ENCODE measurements around the gene IGFBP6. TPM values are rescaled to one million over a fixed set of nuclear protein-coding genes. Genes with fewer than 3 reads are reported as not detected.
A peak's percentile ranks its signal among the peaks of the same experiment; 100 is the strongest.

IGFBP6 gene
- total RNA-seq, 1 experiment from 2014 or later, result 7.3 TPM

- no peak for DNase-seq (ENCODE audit: low spot score)
- intact Hi-C loops (cut with micrococcal nuclease; ENCODE audit: unreplicated experiment), result no loop called here
- Histone ChIP-seq H3K36me3 (ENCODE audit: insufficient read depth, low read length, poor library complexity, severe bottlenecking) (peaks cover 9% of the 10 kb centered on the region), H3K9me3 (ENCODE audit: low read depth, low read length, poor library complexity, severe bottlenecking) (no peaks in the 10 kb centered on the region), H3K27me3 (replicated peaks; ENCODE audit: insufficient read depth, low read depth, low read length, poor library complexity) (no peaks in the 10 kb centered on the region), H3K27ac (ENCODE audit: low read depth, low read length, poor library complexity, severe bottlenecking) (no peak overlapping the region), H3K4me3 (ENCODE audit: low read depth, low read length, poor library complexity, severe bottlenecking) (no peak overlapping the region), H3K4me1 (ENCODE audit: insufficient read depth, low read length, poor library complexity, severe bottlenecking) (peaks cover 12% of the 10 kb centered on the region)
- no TSS peak for BruUV-seq (replicated peaks)
- CTCF ChIA-PET, result no interaction called here
- TF ChIP-seq EZH2 (IDR thresholded peaks at IDR 0.05; ENCODE audit: borderline replicate concordance, low read depth, low read length, poor library complexity, severe bottlenecking), result no peak
- TF ChIP-seq, protein P1, sequence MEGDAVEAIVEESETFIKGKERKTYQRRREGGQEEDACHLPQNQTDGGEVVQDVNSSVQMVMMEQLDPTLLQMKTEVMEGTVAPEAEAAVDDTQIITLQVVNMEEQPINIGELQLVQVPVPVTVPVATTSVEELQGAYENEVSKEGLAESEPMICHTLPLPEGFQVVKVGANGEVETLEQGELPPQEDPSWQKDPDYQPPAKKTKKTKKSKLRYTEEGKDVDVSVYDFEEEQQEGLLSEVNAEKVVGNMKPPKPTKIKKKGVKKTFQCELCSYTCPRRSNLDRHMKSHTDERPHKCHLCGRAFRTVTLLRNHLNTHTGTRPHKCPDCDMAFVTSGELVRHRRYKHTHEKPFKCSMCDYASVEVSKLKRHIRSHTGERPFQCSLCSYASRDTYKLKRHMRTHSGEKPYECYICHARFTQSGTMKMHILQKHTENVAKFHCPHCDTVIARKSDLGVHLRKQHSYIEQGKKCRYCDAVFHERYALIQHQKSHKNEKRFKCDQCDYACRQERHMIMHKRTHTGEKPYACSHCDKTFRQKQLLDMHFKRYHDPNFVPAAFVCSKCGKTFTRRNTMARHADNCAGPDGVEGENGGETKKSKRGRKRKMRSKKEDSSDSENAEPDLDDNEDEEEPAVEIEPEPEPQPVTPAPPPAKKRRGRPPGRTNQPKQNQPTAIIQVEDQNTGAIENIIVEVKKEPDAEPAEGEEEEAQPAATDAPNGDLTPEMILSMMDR (conservative IDR thresholded peaks at IDR 0.05; ENCODE audit: low read depth, low read length), result no peak
- POLR2A ChIA-PET (ENCODE audit: low non-redundant PET), result no interaction called here
Observed at GRCh38 chr12:53077030-53077429, 20.4 kb upstream of the IGFBP6 start.

- POLR2A ChIA-PET (ENCODE audit: low non-redundant PET), result interaction anchor here (0.5 kb wide), 1 partner anchor 160 kb away, joined by 6 read pairs; no protein-coding TSS in a partner anchor
- Histone ChIP-seq H3K27me3 (replicated peaks; ENCODE audit: insufficient read depth, low read depth, low read length, poor library complexity) (no peaks in the 10 kb centered on the region), H3K9me3 (ENCODE audit: low read depth, low read length, poor library complexity, severe bottlenecking) (no peaks in the 10 kb centered on the region), H3K27ac (ENCODE audit: low read depth, low read length, poor library complexity, severe bottlenecking) (peak overlapping the region; percentile 62), H3K4me3 (ENCODE audit: low read depth, low read length, poor library complexity, severe bottlenecking) (peak overlapping the region; percentile 65), H3K36me3 (ENCODE audit: insufficient read depth, low read length, poor library complexity, severe bottlenecking) (peaks cover 9% of the 10 kb centered on the region), H3K4me1 (ENCODE audit: insufficient read depth, low read length, poor library complexity, severe bottlenecking) (peaks cover 4% of the 10 kb centered on the region)
- TSS peak; percentile 62 for BruUV-seq (replicated peaks)
- CTCF ChIA-PET, result interaction anchor here (0.6 to 3.2 kb wide), 7 partner anchors 13 to 243 kb away, joined by 3 to 18 read pairs (median 6); partner anchors contain the start of genes AAAS and SOAT2
- peak; percentile 35 for DNase-seq (ENCODE audit: low spot score)
- TF ChIP-seq, protein P1 (conservative IDR thresholded peaks at IDR 0.05; ENCODE audit: low read depth, low read length), result no peak
- no peak for TF ChIP-seq EZH2 (IDR thresholded peaks at IDR 0.05; ENCODE audit: borderline replicate concordance, low read depth, low read length, poor library complexity, severe bottlenecking)
- intact Hi-C loops (cut with micrococcal nuclease; ENCODE audit: unreplicated experiment), result no loop called here
Observed at GRCh38 chr12:53078425-53079225, 18.8 kb upstream of the IGFBP6 start.

DNA sequence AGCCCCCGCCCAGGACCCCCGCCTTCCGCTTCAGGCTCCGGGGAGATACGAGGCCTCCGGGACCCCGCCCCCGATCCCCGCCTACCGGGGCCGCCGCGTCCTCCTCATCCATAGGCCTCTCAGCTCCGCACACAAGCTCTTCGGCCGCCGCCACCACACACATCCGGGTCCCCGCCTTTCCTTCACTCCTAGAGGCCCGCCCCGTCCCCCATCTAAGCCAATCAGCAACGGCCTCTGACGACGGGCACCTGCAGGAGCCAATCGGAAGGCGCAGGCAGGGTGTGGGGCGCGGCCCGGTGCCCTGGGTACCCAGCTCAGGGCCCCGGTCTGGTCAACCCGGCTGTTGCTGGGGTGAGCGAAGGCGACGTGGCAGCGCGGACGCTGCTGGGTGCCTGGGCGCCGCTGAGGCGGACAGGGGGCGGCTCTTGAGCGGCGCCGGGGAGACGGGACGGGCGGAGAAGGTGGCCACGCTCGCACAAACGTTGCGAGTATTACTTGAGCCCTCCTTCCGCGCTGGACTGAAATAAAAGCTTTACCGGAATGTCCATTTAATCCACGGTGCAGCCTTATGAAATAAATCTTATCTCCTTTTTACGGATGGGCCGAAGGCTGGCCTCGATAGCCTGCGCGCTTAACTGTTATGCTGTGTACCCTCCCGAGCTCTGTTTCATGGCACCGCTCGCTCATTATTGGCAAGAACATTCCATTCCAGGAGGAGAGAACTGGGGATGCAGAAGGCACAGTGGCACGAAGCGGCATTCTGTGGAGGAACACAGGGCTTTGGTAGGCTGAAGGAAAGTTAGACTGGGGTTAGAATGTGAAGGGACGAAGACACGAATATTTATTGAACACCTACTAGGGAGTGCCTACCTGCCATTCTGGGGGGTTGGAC lies 18.0 kb upstream of the IGFBP6 start, which contains the start of gene SPRYD3:
Gene SPRYD3 (minus strand): TSS at position 165 of the 892 bp plus-strand sequence. CDS start 57 bp downstream, at position 108.
- Histone ChIP-seq H3K4me1 (ENCODE audit: insufficient read depth, low read length, poor library complexity, severe bottlenecking) (peaks cover 4% of the 10 kb centered on the region), H3K4me3 (ENCODE audit: low read depth, low read length, poor library complexity, severe bottlenecking) (peak within 1 kb of the TSS; percentile 65), H3K36me3 (ENCODE audit: insufficient read depth, low read length, poor library complexity, severe bottlenecking) (peaks cover 4% of the 10 kb centered on the region), H3K27ac (ENCODE audit: low read depth, low read length, poor library complexity, severe bottlenecking) (peak within 1 kb of the TSS; percentile 62), H3K9me3 (ENCODE audit: low read depth, low read length, poor library complexity, severe bottlenecking) (no peaks in the 10 kb centered on the region), H3K27me3 (replicated peaks; ENCODE audit: insufficient read depth, low read depth, low read length, poor library complexity) (no peaks in the 10 kb centered on the region)
- TF ChIP-seq, protein P1 (conservative IDR thresholded peaks at IDR 0.05; ENCODE audit: low read depth, low read length), result no peak
- no peak for TF ChIP-seq EZH2 (IDR thresholded peaks at IDR 0.05; ENCODE audit: borderline replicate concordance, low read depth, low read length, poor library complexity, severe bottlenecking)
- ChIA-PET CTCF (interaction anchor here (0.6 to 3.2 kb wide), 8 partner anchors 13 to 242 kb away, joined by 3 to 18 read pairs (median 5); partner anchors contain the start of genes AAAS and SOAT2), POLR2A (ENCODE audit: low non-redundant PET) (interaction anchor here (0.5 kb wide), 1 partner anchor 159 kb away, joined by 6 read pairs; no protein-coding TSS in a partner anchor)
- peak; percentile 97 for DNase-seq (ENCODE audit: low spot score)
- TSS peak; percentile 86 for BruUV-seq (replicated peaks)
- intact Hi-C loops (cut with micrococcal nuclease; ENCODE audit: unreplicated experiment), result no loop called here

All from A673 (cell line).